Epithelial cell of proximal tubule (primary cell): ENCODE results near the gene MYOZ3. TPM values are rescaled to one million over a fixed set of nuclear protein-coding genes. Genes with fewer than 3 reads are reported as not detected.

Experiments used
- DNase-seq: peaks from one replicate; pipeline ENCODE4 v3.0.0-alpha.2; 2011; ENCODE audit warnings: low read depth
- H3K4me3 ChIP-seq: 2 replicates; pipeline ENCODE4 v1.5.1; 2011; ENCODE audit warnings: low read depth, mild to moderate bottlenecking, low read length
- CTCF ChIP-seq: conservative IDR thresholded peaks from 2 replicates; pipeline ENCODE4 v1.5.1; 2012; ENCODE audit warnings: low read depth, mild to moderate bottlenecking, low read length
- total RNA-seq: library from RNA; depleted of rRNA; stranded (reverse); fragments of >200 nt; gene quantifications from 2 replicates; pipeline ENCODE4 v1.2.3, GENCODE V29; 2015

MYOZ3 gene
- total RNA-seq, 1 donor from 2014 or later: 2.2 TPM

DNA sequence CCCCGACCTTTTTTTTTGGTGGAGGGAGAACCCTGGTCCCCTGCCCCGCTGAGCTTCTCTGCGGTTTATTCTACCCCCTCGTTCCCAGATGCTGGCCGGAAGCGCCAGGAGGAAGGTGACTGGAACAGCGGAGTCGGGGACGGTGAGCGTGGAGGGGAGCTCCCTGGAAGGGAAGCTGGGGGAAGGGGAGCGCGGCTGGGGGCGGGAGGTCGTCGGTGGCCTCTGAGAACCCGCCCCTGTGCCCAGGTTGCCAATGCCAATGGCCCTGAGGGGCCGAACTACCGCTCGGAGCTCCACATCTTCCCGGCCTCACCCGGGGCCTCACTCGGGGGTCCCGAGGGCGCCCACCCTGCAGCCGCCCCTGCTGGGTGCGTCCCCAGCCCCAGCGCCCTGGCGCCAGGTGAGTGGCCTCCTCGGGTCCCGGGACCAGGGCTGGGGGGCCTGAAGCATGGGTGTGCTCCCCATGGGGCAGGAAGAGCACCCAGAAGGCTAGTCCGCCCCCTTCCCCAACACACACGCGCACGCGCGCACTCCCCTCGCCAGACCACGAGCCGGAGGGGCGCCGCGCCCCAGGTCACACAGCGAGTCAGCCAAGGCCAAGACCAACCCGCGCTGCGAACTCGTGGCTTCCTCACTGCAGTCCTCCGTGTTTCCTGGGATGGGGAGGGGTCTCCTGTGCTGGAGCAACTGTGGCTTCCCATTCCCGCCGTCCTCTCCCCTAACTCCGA is 10.6 kb downstream of the MYOZ3 start:
- no peak for DNase-seq
- peak overlapping the region; percentile 51 for H3K4me3 ChIP-seq
- no peak for TF ChIP-seq CTCF

- no peak for DNase-seq
- no peak for TF ChIP-seq CTCF
- peak overlapping the region; percentile 51 for H3K4me3 ChIP-seq
Measured at GRCh38 chr5:150672237-150672883, 11.3 kb downstream of the MYOZ3 start.

DNA sequence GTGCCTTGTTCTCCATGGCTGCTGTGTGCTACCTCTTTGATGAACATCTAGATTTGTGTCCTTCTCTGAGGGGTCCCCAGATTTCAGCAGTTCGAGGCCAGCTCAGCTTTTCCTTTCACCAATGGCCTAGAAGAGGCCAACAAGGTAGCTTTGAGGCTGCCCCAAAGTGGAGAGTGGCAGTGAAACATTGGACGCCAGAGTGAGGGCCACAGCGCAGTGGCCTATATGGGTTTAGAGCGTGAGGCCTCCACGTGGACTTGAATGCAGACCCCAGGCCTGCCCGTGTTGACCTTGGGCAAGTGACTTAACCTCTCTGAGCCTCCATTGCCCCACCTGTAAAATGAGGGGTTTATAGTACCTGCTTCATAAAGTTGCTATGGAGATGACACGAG is 11.8 kb downstream of the MYOZ3 start:
- H3K4me3 ChIP-seq: peak overlapping the region; percentile 51

GRCh38 chr5:150674341-150674821 is 13.3 kb downstream of the MYOZ3 start:
- DNase-seq: no peak
- no peak for TF ChIP-seq CTCF
- no peak overlapping the region for H3K4me3 ChIP-seq

More for the DNA sequence above, 11.8 kb downstream of the MYOZ3 start:
- TF ChIP-seq CTCF: no peak
- no peak for DNase-seq

DNA sequence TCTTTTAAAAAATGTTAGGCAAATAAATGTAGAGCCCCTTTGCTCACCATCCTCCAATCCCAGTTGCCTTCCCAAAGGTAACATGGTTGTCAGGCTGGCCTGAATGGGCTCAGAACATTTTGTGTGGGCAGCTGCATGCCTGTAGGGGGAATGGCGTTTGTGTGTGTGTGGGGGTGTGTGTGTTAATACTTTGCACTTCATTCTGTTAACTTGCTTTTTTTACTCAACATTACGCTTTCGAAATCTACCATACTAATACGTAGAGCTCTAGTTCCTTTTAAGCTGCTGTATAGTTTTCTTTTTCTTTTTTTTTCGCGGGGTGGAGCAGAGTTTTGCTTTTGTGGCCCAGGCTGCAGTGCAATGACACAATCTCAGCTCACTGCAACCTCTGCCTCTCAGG is 14.0 kb downstream of the MYOZ3 start:
- no peak for TF ChIP-seq CTCF
- H3K4me3 ChIP-seq: no peak overlapping the region
- DNase-seq: no peak

GRCh38 chr5:150676578-150676977 is 15.5 kb downstream of the MYOZ3 start:
- no peak for TF ChIP-seq CTCF
- no peak overlapping the region for H3K4me3 ChIP-seq
- DNase-seq: no peak
